DND-41 (cell line): ENCODE results near the gene NR0B2.

ENCODE experiments used
- ATAC-seq: fragments of 200-7000 bp; cut with Tn5 transposase; 3 replicates; pipeline ENCODE4 v1.9.1; 2021; ENCODE audit warnings: low read depth; ENCODE audit not compliant: insufficient read depth
- DNase-seq: peaks from one replicate; pipeline ENCODE4 v3.0.0-alpha.2; 2020
- H2AFZ ChIP-seq: 2 replicates; pipeline ENCODE4 v1.6.0; 2012; ENCODE audit warnings: low read depth, low read length
- H3K27ac ChIP-seq: 2 replicates; pipeline ENCODE4 v1.5.1; 2012; ENCODE audit warnings: low read length, inconsistent platforms
- H3K27me3 ChIP-seq: fragments of 200-600 bp; sonication (generic); 2 replicates; pipeline ENCODE4 v1.6.0; 2012; ENCODE audit warnings: low read length, mild to moderate bottlenecking, inconsistent platforms; ENCODE audit not compliant: insufficient read depth, poor library complexity
- H3K36me3 ChIP-seq: 2 replicates; pipeline ENCODE4 v1.5.1; 2012; ENCODE audit warnings: low read length, inconsistent platforms; ENCODE audit not compliant: insufficient read depth
- H3K4me1 ChIP-seq: 2 replicates; pipeline ENCODE4 v1.5.1; 2012; ENCODE audit warnings: mild to moderate bottlenecking, low read length; ENCODE audit not compliant: insufficient read depth
- H3K4me2 ChIP-seq: 2 replicates; pipeline ENCODE4 v1.6.0; 2012; ENCODE audit warnings: mild to moderate bottlenecking, moderate library complexity, low read length, inconsistent platforms; ENCODE audit not compliant: insufficient read depth
- H3K4me3 ChIP-seq, 2 experiments: fragments of 200-600 bp in 1 of 2; shearing (Covaris generic) in 1 of 2; 2 replicates each; pipeline ENCODE4 v1.5.1; 2012 to 2016; ENCODE audit warnings: inconsistent platforms in 2 of 2, low read length in 2 of 2, mild to moderate bottlenecking in 2 of 2, low read depth in 1 of 2, moderate library complexity in 1 of 2
- H3K79me2 ChIP-seq: 2 replicates; pipeline ENCODE4 v1.6.0; 2012; ENCODE audit warnings: low read length, inconsistent platforms; ENCODE audit not compliant: insufficient read depth
- H3K9ac ChIP-seq: 2 replicates; pipeline ENCODE4 v1.6.0; 2012; ENCODE audit warnings: low read depth, mild to moderate bottlenecking, inconsistent platforms, low read length, moderate library complexity
- H3K9me3 ChIP-seq: 2 replicates; pipeline ENCODE4 v1.5.1; 2012; ENCODE audit warnings: low read length, moderate library complexity, mild to moderate bottlenecking, inconsistent platforms; ENCODE audit not compliant: insufficient read depth, severe bottlenecking
- H4K20me1 ChIP-seq: 2 replicates; pipeline ENCODE4 v1.6.0; 2012; ENCODE audit warnings: low read length; ENCODE audit not compliant: insufficient read depth
- CTCF ChIP-seq: IDR thresholded peaks from 2 replicates; pipeline ENCODE4 v1.5.1; 2012; ENCODE audit warnings: borderline replicate concordance, low read length, moderate library complexity, mild to moderate bottlenecking; ENCODE audit not compliant: poor library complexity, severe bottlenecking; ENCODE audit errors: extremely low read depth
- EZH2 ChIP-seq: IDR thresholded peaks from 3 replicates; pipeline ENCODE4 v1.6.1; 2012; ENCODE audit warnings: borderline replicate concordance, low read depth, mild to moderate bottlenecking, moderate library complexity, low read length, inconsistent platforms; ENCODE audit not compliant: severe bottlenecking

The NR0B2 gene

DNA sequence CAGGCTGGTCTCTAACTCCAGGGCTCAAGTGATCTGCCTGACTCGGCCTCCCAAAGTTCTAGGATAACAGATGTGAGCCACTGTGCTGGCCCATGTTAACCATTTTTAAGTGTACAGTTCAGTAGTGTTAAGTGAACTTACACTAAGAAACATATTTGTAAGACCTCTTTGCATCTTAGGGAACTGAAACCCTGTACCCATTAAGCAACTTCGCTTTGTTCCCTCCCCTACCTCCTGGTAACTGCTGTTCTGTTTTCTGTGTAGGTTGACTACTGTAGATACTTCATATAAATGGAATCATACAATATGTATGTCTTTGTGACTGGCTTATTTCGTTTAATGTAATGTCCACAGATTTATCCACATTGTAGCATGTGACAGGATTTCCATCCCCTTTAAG, 18.8 kb upstream of the NR0B2 start:
- DNase-seq (no peak), ATAC-seq (no peak)
- H2AFZ ChIP-seq: no peak overlapping the region
- H3K27ac ChIP-seq: no peak overlapping the region
- H3K4me3 ChIP-seq: no peak overlapping the region
- H3K36me3 ChIP-seq: peaks cover 68% of the 10 kb centered on the region
- no peak overlapping the region for H3K4me2 ChIP-seq
- H3K4me1 ChIP-seq: no peaks in the 10 kb centered on the region
- no peak overlapping the region for H3K9ac ChIP-seq
- peaks cover 32% of the 10 kb centered on the region; the same call in 1 of the 2 replicates for H4K20me1 ChIP-seq
- no peaks in the 10 kb centered on the region for H3K27me3 ChIP-seq
- H3K79me2 ChIP-seq: peaks cover 80% of the 10 kb centered on the region
- no peaks in the 10 kb centered on the region for H3K9me3 ChIP-seq
- TF ChIP-seq CTCF: no peak
- no peak for TF ChIP-seq EZH2

DNA sequence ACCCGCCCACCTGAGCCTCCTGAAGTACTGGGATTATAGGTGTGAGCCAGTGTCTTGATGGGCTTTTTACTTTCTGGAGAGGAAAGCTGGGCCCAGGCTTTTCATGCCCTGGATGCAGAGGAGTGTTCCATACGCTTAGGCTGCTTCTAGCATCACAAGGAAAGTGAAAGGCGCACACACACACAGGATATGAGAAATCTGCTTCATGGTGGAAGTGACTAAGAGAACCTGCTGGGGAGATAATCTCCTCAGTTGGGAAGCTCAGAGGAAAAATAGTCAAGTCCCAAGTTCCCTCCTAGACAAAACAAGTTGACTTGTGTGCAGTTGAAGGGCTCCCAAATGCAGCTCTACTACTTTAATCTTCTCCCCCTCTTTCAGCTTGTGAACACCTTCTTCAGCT, 9.9 kb upstream of the NR0B2 start:
- ATAC-seq (no peak), DNase-seq (no peak)
- Histone ChIP-seq H3K4me3 (no peak overlapping the region), H3K36me3 (peaks cover 58% of the 10 kb centered on the region), H3K9ac (no peak overlapping the region), H2AFZ (no peak overlapping the region), H3K27me3 (no peaks in the 10 kb centered on the region), H3K79me2 (peaks cover 67% of the 10 kb centered on the region), H4K20me1 (peaks cover 30% of the 10 kb centered on the region), H3K4me1 (peaks cover 31% of the 10 kb centered on the region), H3K27ac (no peak overlapping the region), H3K4me2 (peak overlapping the region; percentile 72; the same call in 1 of the 2 replicates), H3K9me3 (no peaks in the 10 kb centered on the region)
- no peak for TF ChIP-seq CTCF
- TF ChIP-seq EZH2: no peak

DNA sequence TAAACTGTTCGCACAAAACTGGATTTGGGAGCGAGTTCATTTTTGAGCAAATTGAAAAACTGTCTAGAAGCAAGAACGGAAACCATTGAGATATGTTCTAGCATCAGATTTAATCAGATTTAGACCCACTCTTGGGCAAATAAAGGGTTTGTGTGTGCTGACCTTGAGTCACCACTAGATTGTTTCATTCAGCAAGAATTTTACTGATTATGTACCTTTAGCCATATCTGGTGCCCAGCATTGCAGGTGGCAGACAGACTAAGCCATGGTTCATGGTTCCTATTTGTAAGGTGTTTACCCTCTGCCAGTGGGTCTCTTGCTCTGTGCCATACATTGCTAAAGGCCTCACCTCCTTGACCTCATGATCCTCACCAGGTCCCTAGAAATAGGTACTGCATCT, 9.1 kb upstream of the NR0B2 start:
- peaks cover 50% of the 10 kb centered on the region for H3K36me3 ChIP-seq
- TF ChIP-seq EZH2: no peak
- TF ChIP-seq CTCF: no peak

DNA sequence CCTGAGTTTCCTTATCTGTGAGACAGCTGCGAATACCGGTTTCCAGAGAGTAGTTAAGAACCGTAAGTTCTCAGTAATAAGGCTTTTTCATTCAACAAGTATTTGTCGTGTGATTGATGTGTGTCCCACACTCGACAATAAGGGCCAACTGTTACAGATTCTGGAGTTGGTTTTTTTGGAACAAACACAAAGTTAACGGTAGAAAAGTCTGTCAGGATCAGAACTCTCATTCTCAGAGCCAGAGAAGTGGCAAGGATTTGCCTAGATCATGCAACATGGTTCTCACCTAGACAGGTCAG, 8.6 kb upstream of the NR0B2 start:
- peak overlapping the region; percentile 77 to 80; a peak in 3 of 4 replicates for H3K4me3 ChIP-seq
- peak overlapping the region; percentile 72 for H3K4me2 ChIP-seq
- DNase-seq: no peak
- peaks cover 31% of the 10 kb centered on the region for H3K4me1 ChIP-seq
- peak overlapping the region; percentile 78; the same call in 1 of the 2 replicates for H2AFZ ChIP-seq
- peaks cover 22% of the 10 kb centered on the region for H4K20me1 ChIP-seq
- H3K79me2 ChIP-seq: peaks cover 54% of the 10 kb centered on the region
- H3K27ac ChIP-seq: peak overlapping the region; percentile 87
- H3K27me3 ChIP-seq: no peaks in the 10 kb centered on the region
- no peaks in the 10 kb centered on the region for H3K9me3 ChIP-seq
- H3K9ac ChIP-seq: peak overlapping the region; percentile 82
- no peak for ATAC-seq
- TF ChIP-seq EZH2: no peak
- no peak for TF ChIP-seq CTCF
- peaks cover 45% of the 10 kb centered on the region for H3K36me3 ChIP-seq

More for the DNA sequence above, 9.1 kb upstream of the NR0B2 start:
- H3K4me1 ChIP-seq: peaks cover 31% of the 10 kb centered on the region
- no peak for ATAC-seq
- H3K27ac ChIP-seq: peak overlapping the region; percentile 87
- H3K9me3 ChIP-seq: no peaks in the 10 kb centered on the region
- H3K9ac ChIP-seq: peak overlapping the region; percentile 82
- peak overlapping the region; percentile 72 for H3K4me2 ChIP-seq
- no peak for DNase-seq
- H2AFZ ChIP-seq: no peak overlapping the region
- peaks cover 59% of the 10 kb centered on the region for H3K79me2 ChIP-seq
- peak overlapping the region; percentile 77 to 80; a peak in 3 of 4 replicates for H3K4me3 ChIP-seq
- H4K20me1 ChIP-seq: peaks cover 25% of the 10 kb centered on the region
- no peaks in the 10 kb centered on the region for H3K27me3 ChIP-seq
